Renal pelvis (tissue), 3 donors: ENCODE measurements around the gene BTG3. TPM values are rescaled to one million over a fixed set of nuclear protein-coding genes. Genes with fewer than 3 reads are reported as not detected.

Source experiments
- polyA plus RNA-seq, 3 donors: library from polyadenylated mRNA; unstranded; fragments of 120-200 nt; gene quantifications; one replicate each; pipeline ENCODE4 v1.2.1, GENCODE V29; 2013; ENCODE audit not compliant: insufficient read length in 3 of 3

Gene BTG3
- polyA plus RNA-seq, 3 donors: 36.1 to 39.6 (median 36.9) TPM

Other genes starting within 250 kb of the BTG3 start
- gene CXADR, start 99.9 kb downstream of the BTG3 start, polyA plus RNA-seq: 10 to 100 TPM; 28.6 to 41.7 (median 34.7) TPM
- gene C21orf91, start 206.5 kb upstream of the BTG3 start, polyA plus RNA-seq: 10 to 100 TPM; 20.4 to 25.0 (median 24.1) TPM